Measurements from ENCODE around the gene KLHL18. TPM values are rescaled to one million over a fixed set of nuclear protein-coding genes. Genes with fewer than 3 reads are reported as not detected.
"Not testable (repeated sequence)": the region's sequence is repeated elsewhere in the genome, so short reads cannot be mapped to it uniquely, and the experiment has no call there.

The KLHL18 gene
- total and polyA plus RNA-seq, 7 donors: 10.3 to 33.8 (median 12.7) TPM

DNA sequence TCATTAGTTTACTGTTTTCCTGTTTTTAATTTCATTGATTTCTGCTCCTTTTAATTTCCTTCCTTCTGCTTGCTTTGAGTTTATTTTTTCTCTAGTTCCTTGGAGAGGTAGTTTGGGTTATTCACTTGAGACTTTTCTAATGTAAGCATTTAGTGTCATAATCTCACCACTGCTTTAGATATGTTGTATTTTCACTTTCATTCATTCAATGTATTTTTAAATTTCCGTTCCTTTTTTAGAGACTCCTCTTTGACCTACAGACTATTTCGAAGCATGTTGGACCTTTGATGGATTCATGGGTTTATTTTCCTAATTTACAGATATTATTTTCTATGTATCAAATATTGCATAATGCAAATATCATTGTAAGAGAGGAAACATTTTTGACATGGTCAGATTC, 23.3 kb downstream of the KLHL18 start:
- TF ChIP-seq POLR2A (IDR thresholded peaks at IDR 0.05) (no peak), EP300 (IDR thresholded peaks at IDR 0.05) (no peak), POLR2AphosphoS5 (IDR thresholded peaks at IDR 0.05) (no peak)
- TF ChIP-seq, protein P1, sequence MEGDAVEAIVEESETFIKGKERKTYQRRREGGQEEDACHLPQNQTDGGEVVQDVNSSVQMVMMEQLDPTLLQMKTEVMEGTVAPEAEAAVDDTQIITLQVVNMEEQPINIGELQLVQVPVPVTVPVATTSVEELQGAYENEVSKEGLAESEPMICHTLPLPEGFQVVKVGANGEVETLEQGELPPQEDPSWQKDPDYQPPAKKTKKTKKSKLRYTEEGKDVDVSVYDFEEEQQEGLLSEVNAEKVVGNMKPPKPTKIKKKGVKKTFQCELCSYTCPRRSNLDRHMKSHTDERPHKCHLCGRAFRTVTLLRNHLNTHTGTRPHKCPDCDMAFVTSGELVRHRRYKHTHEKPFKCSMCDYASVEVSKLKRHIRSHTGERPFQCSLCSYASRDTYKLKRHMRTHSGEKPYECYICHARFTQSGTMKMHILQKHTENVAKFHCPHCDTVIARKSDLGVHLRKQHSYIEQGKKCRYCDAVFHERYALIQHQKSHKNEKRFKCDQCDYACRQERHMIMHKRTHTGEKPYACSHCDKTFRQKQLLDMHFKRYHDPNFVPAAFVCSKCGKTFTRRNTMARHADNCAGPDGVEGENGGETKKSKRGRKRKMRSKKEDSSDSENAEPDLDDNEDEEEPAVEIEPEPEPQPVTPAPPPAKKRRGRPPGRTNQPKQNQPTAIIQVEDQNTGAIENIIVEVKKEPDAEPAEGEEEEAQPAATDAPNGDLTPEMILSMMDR (IDR thresholded peaks at IDR 0.05): no peak
- Histone ChIP-seq H3K27me3 (no peaks in the 10 kb centered on the region), H3K4me1 (no peaks in the 10 kb centered on the region), H3K36me3 (peaks cover 0 to 21% (median 4%) of the 10 kb centered on the region in 4 donors), H3K27ac (no peak overlapping the region), H3K4me3 (no peak overlapping the region), H3K9me3 (no peaks in the 10 kb centered on the region)
- WGBS, 2 donors: 71 to 85% methylated on average over 2 of the region's 2 CpGs
- no peak for DNase-seq
- intact Hi-C loops (cut with DNase I): no loop called here

DNA sequence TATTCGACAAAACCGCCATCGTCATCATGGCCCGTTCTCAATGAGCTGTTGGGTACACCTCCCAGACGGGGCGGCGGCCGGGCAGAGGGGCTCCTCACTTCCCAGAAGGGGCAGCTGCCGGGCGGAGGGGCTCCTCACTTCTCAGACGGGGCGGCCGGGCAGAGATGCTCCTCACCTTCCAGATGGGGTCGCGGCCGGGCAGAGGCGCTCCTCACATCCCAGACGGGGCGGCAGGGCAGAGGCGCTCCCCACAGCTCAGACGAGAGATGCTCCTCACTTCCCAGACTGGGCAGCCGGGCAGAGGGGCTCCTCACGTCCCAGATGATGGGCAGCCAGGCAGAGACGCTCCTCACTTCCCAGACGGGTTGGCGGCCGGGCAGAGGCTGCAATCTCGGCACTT, 26.5 kb downstream of the KLHL18 start:
- H3K4me3 ChIP-seq; H3K36me3 ChIP-seq; H3K27me3 ChIP-seq; H3K27ac ChIP-seq; H3K4me1 ChIP-seq; H3K9me3 ChIP-seq; intact Hi-C loops (cut with DNase I): not testable (repeated sequence)
- peak; percentile 46 for DNase-seq
- 98% methylated on average over 28 of the region's 28 CpGs for WGBS, 2 donors

DNA sequence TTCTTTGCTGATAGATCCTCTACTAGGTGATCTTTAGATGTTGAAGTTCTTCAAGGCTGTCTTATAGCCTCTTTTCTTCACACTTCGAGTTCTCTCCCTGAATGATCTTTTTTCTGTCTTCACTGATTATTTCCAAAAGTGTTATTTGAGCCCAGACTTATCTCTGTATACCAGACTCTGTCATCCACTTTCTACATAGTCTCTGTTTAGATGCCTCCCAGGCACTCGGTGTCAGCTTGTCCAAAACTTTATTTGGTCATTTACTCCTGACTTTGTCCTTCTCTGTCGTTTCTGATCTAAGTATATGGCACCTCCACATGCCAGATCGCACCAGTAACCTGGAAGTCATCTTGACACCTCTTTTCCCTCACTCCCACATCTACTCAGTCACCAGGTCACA, 27.6 kb downstream of the KLHL18 start:
- peaks cover 0 to 10% (median 3%) of the 10 kb centered on the region in 4 donors for H3K4me1 ChIP-seq
- no peaks in the 10 kb centered on the region for H3K9me3 ChIP-seq
- no peak overlapping the region for H3K4me3 ChIP-seq
- TF ChIP-seq POLR2A (IDR thresholded peaks at IDR 0.05): no peak
- no peak for TF ChIP-seq POLR2AphosphoS5 (IDR thresholded peaks at IDR 0.05)
- TF ChIP-seq, protein P1 (IDR thresholded peaks at IDR 0.05): no peak
- TF ChIP-seq EP300 (IDR thresholded peaks at IDR 0.05): no peak
- H3K27ac ChIP-seq: no peak overlapping the region
- peak; percentile 28 for DNase-seq
- intact Hi-C loops (cut with DNase I): no loop called here
- WGBS, 2 donors: 94% methylated on average over 4 of the region's 4 CpGs
- H3K27me3 ChIP-seq: no peaks in the 10 kb centered on the region
- H3K36me3 ChIP-seq: peaks cover 0 to 5% (median 0%) of the 10 kb centered on the region in 4 donors

DNA sequence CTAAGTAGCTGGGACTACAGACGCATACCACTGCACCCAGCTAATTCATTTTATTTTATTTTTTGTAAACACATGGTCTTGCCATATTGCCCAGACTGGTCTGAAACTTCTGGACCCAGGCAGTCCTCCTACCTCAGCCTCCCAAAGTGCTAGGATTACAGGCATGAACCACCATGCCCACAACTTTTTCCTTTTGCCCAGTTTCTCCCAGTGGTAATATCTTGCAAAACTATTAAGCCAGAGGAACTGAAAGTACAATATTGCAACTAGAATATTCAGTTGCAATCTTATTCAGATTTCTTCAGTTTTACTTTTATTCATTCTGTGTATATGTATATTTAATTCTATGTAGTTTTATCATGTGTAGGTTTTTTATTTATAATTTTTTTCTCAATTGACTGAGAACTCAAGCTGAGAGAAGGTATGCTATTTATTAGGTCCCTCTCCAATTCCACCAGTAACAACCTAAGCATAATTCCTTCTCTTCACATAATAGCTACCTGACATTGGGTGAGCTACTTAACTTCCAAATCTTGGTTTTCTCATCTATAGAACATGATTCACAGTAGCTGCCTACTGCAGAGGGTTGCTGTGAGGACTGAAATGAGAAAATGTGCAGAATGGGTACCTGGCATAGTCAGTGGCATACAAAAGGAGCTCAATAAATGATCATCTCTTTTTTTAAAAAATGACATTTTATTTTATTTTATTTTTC, 30.8 kb downstream of the KLHL18 start:
- no peaks in the 10 kb centered on the region for H3K36me3 ChIP-seq
- DNase-seq: no peak
- peaks cover 0 to 20% (median 5%) of the 10 kb centered on the region in 4 donors for H3K4me1 ChIP-seq
- no peak overlapping the region for H3K27ac ChIP-seq
- H3K4me3 ChIP-seq: no peak overlapping the region
- intact Hi-C loops (cut with DNase I): no loop called here
- 85 to 100% methylated on average over 1 of the region's 1 CpG for WGBS, 2 donors
- TF ChIP-seq EP300 (IDR thresholded peaks at IDR 0.05): no peak
- TF ChIP-seq, protein P1 (IDR thresholded peaks at IDR 0.05): no peak
- TF ChIP-seq POLR2AphosphoS5 (IDR thresholded peaks at IDR 0.05): no peak
- TF ChIP-seq POLR2A (IDR thresholded peaks at IDR 0.05): no peak
- H3K9me3 ChIP-seq: no peaks in the 10 kb centered on the region
- H3K27me3 ChIP-seq: no peaks in the 10 kb centered on the region

DNA sequence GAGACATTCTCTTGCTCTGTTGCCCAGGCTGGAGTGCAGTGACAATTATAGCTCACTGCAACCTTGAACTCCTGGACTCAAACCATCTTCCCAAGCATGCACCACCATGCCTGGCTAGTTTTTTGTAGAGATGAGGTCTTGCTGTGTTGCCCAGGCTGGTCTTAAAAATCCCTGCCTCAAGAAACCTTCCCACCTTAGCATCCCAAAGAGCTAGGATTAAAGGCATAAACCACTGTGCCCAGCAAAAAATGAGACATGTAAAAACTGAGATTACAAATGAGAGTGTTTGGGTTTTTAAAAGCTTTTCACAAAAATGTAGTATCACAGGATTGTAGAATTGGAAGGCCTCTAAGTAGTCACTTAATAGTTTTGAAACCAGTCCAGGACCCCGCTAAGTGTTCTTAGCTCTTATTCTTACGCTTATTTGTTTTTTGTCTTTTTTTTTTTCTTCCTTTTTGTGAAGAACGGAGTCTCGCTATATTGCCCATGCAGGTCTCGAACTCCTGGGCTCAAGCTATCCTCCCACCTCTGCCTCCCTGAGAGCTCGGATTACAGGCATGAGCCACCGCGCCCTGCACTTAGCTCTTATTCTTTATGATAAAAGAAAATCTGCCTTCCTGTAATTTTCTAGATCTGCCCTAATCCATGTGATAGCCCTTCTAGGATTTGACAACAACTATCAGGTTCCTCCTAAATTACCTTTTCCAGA, 31.5 kb downstream of the KLHL18 start:
- 94 to 95% methylated on average over 8 of the region's 8 CpGs for WGBS, 2 donors
- intact Hi-C loops (cut with DNase I): no loop called here
- no peak overlapping the region for H3K27ac ChIP-seq

More for the DNA sequence above, 31.5 kb downstream of the KLHL18 start:
- no peaks in the 10 kb centered on the region for H3K9me3 ChIP-seq
- H3K4me1 ChIP-seq: peaks cover 0 to 27% (median 12%) of the 10 kb centered on the region in 4 donors
- no peak overlapping the region for H3K4me3 ChIP-seq
- TF ChIP-seq EP300 (IDR thresholded peaks at IDR 0.05) (no peak), POLR2AphosphoS5 (IDR thresholded peaks at IDR 0.05) (no peak), POLR2A (IDR thresholded peaks at IDR 0.05) (no peak)
- TF ChIP-seq, protein P1 (IDR thresholded peaks at IDR 0.05): no peak
- no peaks in the 10 kb centered on the region for H3K36me3 ChIP-seq
- no peaks in the 10 kb centered on the region for H3K27me3 ChIP-seq
- DNase-seq: no peak

Data from sigmoid colon (tissue), 7 donors.